Naive thymus-derived CD8-positive, alpha-beta T cell (primary cell): Measurements from ENCODE around the gene SCAF4. TPM values are rescaled to one million over a fixed set of nuclear protein-coding genes. Genes with fewer than 3 reads are reported as not detected.
A peak's percentile ranks its signal among the peaks of the same experiment; 100 is the strongest.

Source experiments
- ATAC-seq, 2 donors: fragments of 150-1000 bp; cut with Tn5 transposase in 1 of 2; sonication (Bioruptor Pico), chemical (Tn5 transposase) in 1 of 2; 1 replicate in 1 of 2; 2 replicates in 1 of 2; pipeline ENCODE4 v1.10.0; 2021; ENCODE audit warnings: mild to moderate bottlenecking in 2 of 2, moderate library complexity in 2 of 2
- POLR2A ChIA-PET: fragments of 350-600 bp; sonication (Branson Sonifier 250); formaldehyde crosslinking; loops from one replicate; lab custom pipeline; 2021; ENCODE audit warnings: antibody characterized with exemption; lab: Charles Lee
- DNase-seq, 10 donors: peaks; one replicate each; pipeline versions ENCODE4 v3.0.0 to v3.0.0-alpha.2; 2020 to 2022
- H3K27ac Mint-ChIP-seq, 10 donors: one replicate each; pipeline ENCODE4 v1.8.0; 2020 to 2022; ENCODE audit warnings: mild to moderate bottlenecking in 10 of 10, mixed read lengths in 10 of 10, moderate library complexity in 4 of 10, inconsistent platforms in 1 of 10
- H3K27me3 Mint-ChIP-seq, 5 donors: one replicate each; pipeline ENCODE4 v1.8.0; 2021 to 2022; ENCODE audit warnings: mixed read lengths in 5 of 5
- H3K36me3 Mint-ChIP-seq, 3 donors: one replicate each; pipeline ENCODE4 v1.8.0; 2020 to 2022; ENCODE audit warnings: mixed read lengths in 3 of 3, mild to moderate bottlenecking in 2 of 3, inconsistent platforms in 1 of 3
- H3K4me1 Mint-ChIP-seq, 4 donors: one replicate each; pipeline ENCODE4 v1.8.0; 2021 to 2022; ENCODE audit warnings: mixed read lengths in 4 of 4
- H3K4me3 Mint-ChIP-seq, 10 donors: one replicate each; pipeline ENCODE4 v1.8.0; 2020 to 2022; ENCODE audit warnings: mild to moderate bottlenecking in 10 of 10, mixed read lengths in 10 of 10, moderate library complexity in 6 of 10, inconsistent platforms in 1 of 10
- H3K9me3 Mint-ChIP-seq, 9 donors: one replicate each; pipeline ENCODE4 v1.8.0; 2020 to 2022; ENCODE audit warnings: mixed read lengths in 9 of 9, mild to moderate bottlenecking in 3 of 9, inconsistent platforms in 1 of 9, moderate library complexity in 1 of 9
- polyA plus RNA-seq, 3 donors: library from polyadenylated mRNA; unstranded; fragments of 300-500 nt; fragmentation: Illumina TruSeq; gene quantifications; one replicate each; pipeline ENCODE4 v1.2.3, GENCODE V29; 2021
- total RNA-seq, 8 experiments: library from RNA in 2 of 8; stranded (reverse) in 2 of 8; gene quantifications; one replicate each; pipeline ENCODE4 v1.2.3 and lab custom pipeline; 2021 to 2026

The SCAF4 gene
- total and polyA plus RNA-seq, 5 experiments from 2014 or later: 12.2 to 67.1 (median 29.0) TPM

DNA sequence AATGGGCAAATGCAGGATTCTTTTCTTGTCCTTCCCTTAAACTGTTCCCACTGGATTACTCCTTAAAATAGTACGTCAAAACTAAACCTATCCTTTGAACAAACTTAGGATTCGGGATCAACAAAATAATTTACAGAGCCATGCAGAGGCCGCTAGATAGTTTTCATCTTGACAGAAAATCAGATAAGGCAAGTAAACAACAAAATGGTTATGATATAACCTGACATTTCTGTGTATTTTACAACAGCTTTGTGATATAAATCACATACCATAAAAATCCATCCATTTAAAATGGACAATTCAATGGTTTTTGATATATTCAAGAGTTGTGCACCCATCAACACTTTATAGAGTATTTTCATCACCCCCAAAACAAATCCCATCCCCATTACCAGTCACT, 11.2 kb downstream of the SCAF4 start:
- H3K9me3 Mint-ChIP-seq: no peaks in the 10 kb centered on the region
- H3K27me3 Mint-ChIP-seq: no peaks in the 10 kb centered on the region
- peaks cover 0 to 10% (median 2%) of the 10 kb centered on the region in 3 donors for H3K36me3 Mint-ChIP-seq
- peaks cover 31 to 90% (median 80%) of the 10 kb centered on the region in 4 donors for H3K4me1 Mint-ChIP-seq
- H3K4me3 Mint-ChIP-seq: peak overlapping the region in 5 of 10 donors; percentile 8 to 36 (median 8)
- H3K27ac Mint-ChIP-seq: peak overlapping the region in 1 of 10 donors; percentile 10
- POLR2A ChIA-PET: no interaction called here
- ATAC-seq (no peak), DNase-seq (no peak)

DNA sequence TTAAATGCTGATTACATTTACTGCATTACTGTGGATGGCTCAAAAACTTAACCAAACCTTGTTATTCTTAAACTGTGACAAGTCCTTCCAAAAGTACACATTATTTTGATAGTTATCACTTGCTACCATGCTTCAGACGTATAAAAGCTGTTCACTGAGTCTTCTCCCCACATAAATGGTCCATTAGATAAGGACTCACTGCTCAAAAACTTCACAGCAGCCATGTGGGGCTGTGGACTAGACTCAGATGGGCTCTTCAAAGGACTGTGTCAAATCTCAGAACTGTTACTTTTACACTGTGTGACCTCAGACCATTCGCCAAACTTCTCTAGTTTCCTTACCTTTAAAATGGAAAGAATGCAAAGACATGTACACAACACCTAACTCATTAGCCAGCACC, 11.6 kb downstream of the SCAF4 start:
- Mint-ChIP-seq H3K27ac (no peak overlapping the region), H3K4me1 (peaks cover 30 to 91% (median 82%) of the 10 kb centered on the region in 4 donors), H3K27me3 (no peaks in the 10 kb centered on the region), H3K9me3 (no peaks in the 10 kb centered on the region), H3K4me3 (peak overlapping the region in 1 of 10 donors; percentile 8), H3K36me3 (peaks cover 0 to 10% (median 2%) of the 10 kb centered on the region in 3 donors)
- POLR2A ChIA-PET: no interaction called here
- ATAC-seq (peak; percentile 33 to 42), DNase-seq (no peak)

DNA sequence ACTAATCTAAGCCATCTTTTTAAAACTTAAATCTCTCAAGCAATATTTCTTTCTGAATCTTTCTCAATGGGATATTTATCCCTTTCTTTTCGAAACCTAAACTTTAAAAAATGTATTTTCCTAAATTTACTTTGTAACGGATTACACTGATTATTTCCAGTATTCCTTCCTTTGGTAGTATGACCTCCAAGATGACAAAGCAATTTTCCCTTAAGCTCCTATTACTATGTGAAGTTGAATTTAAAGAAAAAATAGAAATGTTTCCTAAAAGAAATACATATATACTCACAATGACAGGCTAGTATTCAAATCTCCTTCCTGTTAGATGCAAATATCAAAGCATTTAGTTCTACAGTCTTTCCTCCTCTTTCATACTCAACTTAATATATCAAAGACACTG, 15.8 kb downstream of the SCAF4 start:
- peaks cover 28 to 89% (median 79%) of the 10 kb centered on the region in 4 donors for H3K4me1 Mint-ChIP-seq
- peak overlapping the region in 4 of 10 donors; percentile 8 to 80 (median 22) for H3K27ac Mint-ChIP-seq
- no peaks in the 10 kb centered on the region for H3K9me3 Mint-ChIP-seq
- POLR2A ChIA-PET: no interaction called here
- H3K36me3 Mint-ChIP-seq: peaks cover 0 to 4% (median 0%) of the 10 kb centered on the region in 3 donors
- peak overlapping the region in 5 of 10 donors; percentile 7 to 48 (median 13) for H3K4me3 Mint-ChIP-seq
- H3K27me3 Mint-ChIP-seq: no peaks in the 10 kb centered on the region
- ATAC-seq (no peak), DNase-seq (no peak)

DNA sequence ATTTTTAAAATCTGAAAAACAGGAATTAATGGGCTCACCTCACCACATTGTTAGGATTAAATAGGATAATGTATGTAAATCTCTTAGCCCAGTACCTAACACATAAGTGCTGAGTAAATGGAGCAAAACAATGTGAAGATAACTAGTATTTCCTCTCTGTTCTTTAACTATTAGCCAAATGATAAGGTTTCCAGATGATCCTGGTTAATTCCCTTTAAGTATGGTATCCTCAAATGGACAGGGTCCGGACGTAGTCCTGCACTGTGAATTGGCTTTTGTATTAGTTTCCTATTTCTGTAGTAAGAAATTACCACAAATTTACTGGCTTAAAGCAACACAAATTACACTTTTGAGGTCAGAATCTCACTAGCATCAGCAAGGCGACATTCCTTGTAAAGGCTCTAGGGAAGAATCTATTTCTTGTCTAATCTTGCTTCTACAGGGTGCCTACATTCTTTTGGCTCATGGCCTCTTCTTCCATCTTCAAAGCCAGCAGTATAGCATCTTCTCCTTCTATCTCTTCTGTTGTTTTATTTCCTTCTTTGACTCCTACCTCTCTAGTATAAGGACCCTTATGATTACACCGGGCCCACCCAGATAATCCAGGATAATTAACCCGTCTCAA, 17.1 kb downstream of the SCAF4 start:
- DNase-seq (no peak), ATAC-seq (no peak)
- Mint-ChIP-seq H3K4me3 (peak overlapping the region in 2 of 10 donors; percentile 11 to 17), H3K36me3 (peaks cover 0 to 5% (median 0%) of the 10 kb centered on the region in 3 donors), H3K4me1 (peaks cover 25 to 89% (median 80%) of the 10 kb centered on the region in 4 donors), H3K27me3 (no peaks in the 10 kb centered on the region), H3K9me3 (no peaks in the 10 kb centered on the region), H3K27ac (peak overlapping the region in 2 of 10 donors; percentile 2 to 14)
- POLR2A ChIA-PET: no interaction called here

DNA sequence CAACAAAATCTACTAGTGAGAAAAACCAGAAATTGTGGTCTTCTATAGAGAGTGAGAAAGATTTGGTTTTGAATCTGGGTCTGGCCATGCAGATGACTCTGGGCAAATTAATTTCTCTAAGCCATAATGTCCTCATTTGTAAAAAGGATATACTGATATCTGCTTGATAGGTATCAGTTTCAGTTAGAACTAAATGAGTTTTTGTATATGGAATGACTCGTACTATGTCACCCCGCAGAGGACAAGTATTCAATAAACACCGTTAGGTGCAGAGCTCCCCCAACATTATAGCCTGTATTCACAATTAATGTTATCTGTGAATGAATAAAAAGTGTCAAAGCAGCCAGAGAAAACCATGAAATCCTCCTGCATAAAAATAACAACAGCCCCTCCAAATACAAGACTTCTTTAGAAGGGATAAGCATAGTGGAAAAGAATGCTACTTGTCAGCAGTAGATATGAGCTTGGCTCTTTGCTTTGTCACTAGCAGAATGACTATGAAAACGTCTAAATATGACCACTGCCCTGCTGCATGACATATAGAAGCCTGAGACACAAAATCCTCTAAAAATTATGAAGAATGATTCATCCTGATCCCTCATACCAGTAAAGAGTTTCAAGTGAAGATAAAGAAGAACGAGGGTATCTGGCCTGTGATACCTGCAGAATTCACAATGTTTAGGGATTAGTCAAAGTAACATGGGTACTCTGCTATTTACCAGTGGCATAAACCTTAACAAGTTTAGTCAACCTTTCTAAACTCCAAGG, 17.8 kb downstream of the SCAF4 start:
- Mint-ChIP-seq H3K4me3 (peak overlapping the region in 3 of 10 donors; percentile 24 to 33 (median 27)), H3K27ac (peak overlapping the region in 4 of 10 donors; percentile 3 to 38 (median 36)), H3K4me1 (peaks cover 27 to 93% (median 83%) of the 10 kb centered on the region in 4 donors), H3K27me3 (no peaks in the 10 kb centered on the region), H3K36me3 (peaks cover 0 to 3% (median 0%) of the 10 kb centered on the region in 3 donors), H3K9me3 (no peaks in the 10 kb centered on the region)
- ATAC-seq: no peak
- POLR2A ChIA-PET: no interaction called here
- DNase-seq: no peak

DNA sequence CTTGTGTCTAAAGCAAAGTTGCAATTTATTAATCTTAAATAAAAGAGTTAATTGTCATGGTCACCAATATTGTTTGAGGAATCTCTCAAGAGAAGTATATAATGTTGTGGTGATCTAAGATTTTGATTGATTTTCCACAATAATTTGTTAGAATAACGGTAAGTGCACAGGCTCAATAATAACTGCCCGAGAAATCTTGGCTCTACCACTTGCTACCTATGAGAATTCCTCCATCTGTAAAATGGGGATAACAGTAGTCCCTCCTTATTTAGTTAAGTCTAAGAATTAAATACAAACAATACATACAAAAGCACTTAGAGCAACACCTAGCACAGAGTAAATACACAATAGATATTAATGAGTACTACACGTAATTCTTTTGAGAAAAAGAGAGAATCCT, 18.8 kb downstream of the SCAF4 start:
- DNase-seq (no peak), ATAC-seq (no peak)
- no peak overlapping the region for H3K4me3 Mint-ChIP-seq
- H3K27me3 Mint-ChIP-seq: no peaks in the 10 kb centered on the region
- H3K36me3 Mint-ChIP-seq: peaks cover 0 to 3% (median 0%) of the 10 kb centered on the region in 3 donors
- peaks cover 26 to 90% (median 81%) of the 10 kb centered on the region in 4 donors for H3K4me1 Mint-ChIP-seq
- peak overlapping the region in 2 of 10 donors; percentile 26 to 53 for H3K27ac Mint-ChIP-seq
- POLR2A ChIA-PET: no interaction called here
- no peaks in the 10 kb centered on the region for H3K9me3 Mint-ChIP-seq

DNA sequence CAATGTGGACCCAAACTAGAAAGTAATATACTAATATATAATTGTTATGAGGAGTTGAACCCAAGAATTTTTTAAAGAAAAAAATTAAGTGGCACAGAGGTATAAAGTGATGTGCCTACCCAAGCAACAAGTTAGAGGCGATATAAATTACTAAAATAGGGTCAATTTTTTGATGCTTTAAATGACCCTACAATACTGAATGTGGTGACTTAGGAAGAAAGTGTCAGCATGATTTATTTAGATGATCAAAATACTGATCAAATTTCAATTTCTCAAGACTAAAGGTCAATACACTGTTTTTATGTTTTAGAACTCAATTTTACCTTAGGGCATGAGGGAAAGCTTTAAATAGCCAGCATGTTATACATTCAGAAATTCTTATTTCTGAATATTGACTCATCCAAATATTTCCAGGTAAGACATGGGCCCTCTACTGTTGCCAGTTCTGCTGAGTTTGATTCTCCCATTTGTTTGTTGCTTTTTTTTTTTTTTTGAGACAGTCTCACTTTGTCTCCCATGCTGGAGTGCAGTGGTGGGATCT, 20.1 kb downstream of the SCAF4 start:
- no peak for ATAC-seq
- H3K36me3 Mint-ChIP-seq: peaks cover 0 to 6% (median 0%) of the 10 kb centered on the region in 3 donors
- DNase-seq: no peak
- no peaks in the 10 kb centered on the region for H3K9me3 Mint-ChIP-seq
- H3K27ac Mint-ChIP-seq: peak overlapping the region in 2 of 10 donors; percentile 19 to 43
- no peak overlapping the region for H3K4me3 Mint-ChIP-seq
- no peaks in the 10 kb centered on the region for H3K27me3 Mint-ChIP-seq
- H3K4me1 Mint-ChIP-seq: peaks cover 28 to 92% (median 84%) of the 10 kb centered on the region in 4 donors
- POLR2A ChIA-PET: no interaction called here

DNA sequence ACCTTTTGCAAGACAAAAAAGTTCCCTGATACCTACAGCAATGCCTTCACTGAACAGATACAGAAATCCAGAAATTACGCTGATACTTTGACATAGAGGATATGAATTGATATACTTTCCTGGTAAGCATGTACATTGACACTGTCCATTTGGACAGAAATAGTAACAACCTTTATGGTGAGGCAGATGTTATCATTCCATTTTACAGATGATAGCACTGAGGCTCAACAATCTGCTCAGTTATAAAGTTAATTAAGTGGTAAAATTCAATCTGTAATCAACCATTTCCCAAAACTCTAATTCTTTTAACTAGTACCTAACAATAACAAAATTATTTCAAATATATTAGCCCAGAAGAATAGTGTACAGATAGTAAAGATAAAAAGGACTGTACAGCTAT, 20.6 kb downstream of the SCAF4 start:
- Mint-ChIP-seq H3K4me1 (peaks cover 29 to 92% (median 84%) of the 10 kb centered on the region in 4 donors), H3K36me3 (peaks cover 0 to 11% (median 0%) of the 10 kb centered on the region in 3 donors), H3K9me3 (no peaks in the 10 kb centered on the region), H3K4me3 (no peak overlapping the region), H3K27me3 (no peaks in the 10 kb centered on the region), H3K27ac (peak overlapping the region in 1 of 10 donors; percentile 54)
- ATAC-seq: no peak
- POLR2A ChIA-PET: no interaction called here
- DNase-seq: no peak

DNA sequence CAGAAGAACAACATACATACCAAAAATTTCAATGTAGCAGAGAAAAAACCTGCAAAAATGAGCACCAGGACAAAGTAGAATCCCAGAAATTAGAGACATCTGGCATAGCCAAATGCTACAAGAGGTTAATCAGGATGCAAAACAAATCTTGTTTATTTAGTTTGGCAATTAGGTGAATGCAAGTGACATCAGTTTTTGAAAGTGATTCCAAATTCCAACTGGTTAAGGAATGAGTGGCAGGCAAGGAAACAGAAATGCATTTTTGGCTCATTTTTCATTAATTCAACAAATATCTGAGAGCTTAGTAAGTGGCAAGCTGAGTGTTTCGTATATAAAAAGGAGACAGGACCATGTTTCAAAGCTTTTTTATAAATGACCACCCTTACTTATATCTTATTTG, 21.3 kb downstream of the SCAF4 start:
- DNase-seq: no peak
- H3K4me3 Mint-ChIP-seq: peak overlapping the region in 3 of 10 donors; percentile 2 to 67 (median 53)
- H3K27ac Mint-ChIP-seq: peak overlapping the region in 7 of 10 donors; percentile 6 to 74 (median 54)
- H3K9me3 Mint-ChIP-seq: no peaks in the 10 kb centered on the region
- no peaks in the 10 kb centered on the region for H3K27me3 Mint-ChIP-seq
- H3K4me1 Mint-ChIP-seq: peaks cover 31 to 91% (median 81%) of the 10 kb centered on the region in 4 donors
- H3K36me3 Mint-ChIP-seq: peaks cover 0 to 13% (median 0%) of the 10 kb centered on the region in 3 donors
- POLR2A ChIA-PET: no interaction called here
- ATAC-seq: no peak

DNA sequence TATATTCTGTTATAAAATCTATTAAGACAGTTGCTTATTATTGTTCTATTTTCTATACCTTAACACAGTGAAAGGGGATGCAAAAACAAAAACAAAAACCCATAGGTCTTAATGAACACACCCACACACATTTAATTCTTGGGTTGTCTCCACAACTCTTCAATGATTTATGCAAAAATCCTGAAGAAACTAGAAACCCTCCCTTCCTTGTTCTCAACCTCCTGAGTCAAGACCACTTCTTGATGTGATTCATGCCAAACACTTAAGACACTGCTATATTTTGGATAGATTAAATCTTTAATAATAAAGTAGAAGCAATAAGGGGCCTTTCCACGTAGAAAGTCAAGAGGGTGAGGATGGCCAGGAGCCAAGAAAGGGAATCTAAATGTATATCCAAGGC, 23.4 kb downstream of the SCAF4 start:
- peak overlapping the region in 2 of 10 donors; percentile 55 to 58 for H3K27ac Mint-ChIP-seq
- ATAC-seq (no peak), DNase-seq (no peak)
- H3K4me3 Mint-ChIP-seq: peak overlapping the region in 3 of 10 donors; percentile 9 to 14 (median 14)
- no peaks in the 10 kb centered on the region for H3K9me3 Mint-ChIP-seq
- peaks cover 25 to 74% (median 67%) of the 10 kb centered on the region in 4 donors for H3K4me1 Mint-ChIP-seq
- peaks cover 0 to 25% (median 0%) of the 10 kb centered on the region in 3 donors for H3K36me3 Mint-ChIP-seq
- POLR2A ChIA-PET: no interaction called here
- H3K27me3 Mint-ChIP-seq: no peaks in the 10 kb centered on the region

DNA sequence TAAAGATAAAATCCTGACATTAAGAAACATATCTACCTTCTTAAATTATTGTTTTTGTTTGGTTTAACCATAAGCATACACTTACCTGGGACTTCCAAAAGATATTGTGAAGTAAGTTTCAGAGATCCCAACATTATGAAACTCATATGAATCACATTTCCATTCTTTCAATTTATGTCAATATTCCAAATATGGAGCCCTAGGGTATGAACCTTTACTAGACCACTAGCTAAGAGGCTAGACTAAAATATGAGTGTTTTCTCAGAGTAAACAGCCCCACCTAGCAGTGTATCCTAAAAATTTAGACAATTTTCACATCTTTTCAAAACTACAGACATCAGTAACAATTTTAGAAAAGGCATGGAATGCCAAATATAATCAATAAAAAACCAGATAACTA, 24.4 kb downstream of the SCAF4 start:
- H3K9me3 Mint-ChIP-seq: no peaks in the 10 kb centered on the region
- DNase-seq (no peak), ATAC-seq (no peak)
- H3K36me3 Mint-ChIP-seq: peaks cover 0 to 35% (median 3%) of the 10 kb centered on the region in 3 donors
- H3K27me3 Mint-ChIP-seq: no peaks in the 10 kb centered on the region
- no peak overlapping the region for H3K4me3 Mint-ChIP-seq
- POLR2A ChIA-PET: no interaction called here
- peak overlapping the region in 1 of 10 donors; percentile 54 for H3K27ac Mint-ChIP-seq
- peaks cover 23 to 66% (median 57%) of the 10 kb centered on the region in 4 donors for H3K4me1 Mint-ChIP-seq

DNA sequence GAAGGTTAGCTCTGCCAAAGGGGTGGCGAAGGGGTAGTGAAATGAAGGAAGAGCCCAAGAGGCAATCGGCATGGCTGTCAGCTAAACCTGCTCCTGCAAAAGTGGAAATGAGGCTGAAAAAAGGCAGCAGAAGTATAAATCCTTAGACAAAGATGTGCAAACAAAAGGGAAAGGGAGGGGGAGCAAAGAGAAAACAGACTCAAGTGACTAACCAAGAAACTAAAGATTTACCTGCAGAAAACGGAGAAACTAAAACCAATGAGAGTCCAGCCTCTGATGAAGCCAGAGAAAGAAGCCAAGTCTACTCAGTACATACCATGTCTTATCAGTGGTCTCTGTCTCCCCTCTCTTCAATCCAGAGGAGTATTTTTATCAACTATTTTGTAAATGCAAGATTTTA, 25.4 kb downstream of the SCAF4 start:
- ATAC-seq: no peak
- H3K27me3 Mint-ChIP-seq: no peaks in the 10 kb centered on the region
- no peaks in the 10 kb centered on the region for H3K9me3 Mint-ChIP-seq
- H3K4me1 Mint-ChIP-seq: peaks cover 24 to 59% (median 53%) of the 10 kb centered on the region in 4 donors
- POLR2A ChIA-PET: no interaction called here
- DNase-seq: no peak
- H3K27ac Mint-ChIP-seq: peak overlapping the region in 8 of 10 donors; percentile 16 to 84 (median 64)
- peak overlapping the region in 3 of 10 donors; percentile 1 to 26 (median 11) for H3K4me3 Mint-ChIP-seq
- H3K36me3 Mint-ChIP-seq: peaks cover 0 to 45% (median 5%) of the 10 kb centered on the region in 3 donors
